ENCODE measurements around the gene POT1.

POT1 gene

DNA sequence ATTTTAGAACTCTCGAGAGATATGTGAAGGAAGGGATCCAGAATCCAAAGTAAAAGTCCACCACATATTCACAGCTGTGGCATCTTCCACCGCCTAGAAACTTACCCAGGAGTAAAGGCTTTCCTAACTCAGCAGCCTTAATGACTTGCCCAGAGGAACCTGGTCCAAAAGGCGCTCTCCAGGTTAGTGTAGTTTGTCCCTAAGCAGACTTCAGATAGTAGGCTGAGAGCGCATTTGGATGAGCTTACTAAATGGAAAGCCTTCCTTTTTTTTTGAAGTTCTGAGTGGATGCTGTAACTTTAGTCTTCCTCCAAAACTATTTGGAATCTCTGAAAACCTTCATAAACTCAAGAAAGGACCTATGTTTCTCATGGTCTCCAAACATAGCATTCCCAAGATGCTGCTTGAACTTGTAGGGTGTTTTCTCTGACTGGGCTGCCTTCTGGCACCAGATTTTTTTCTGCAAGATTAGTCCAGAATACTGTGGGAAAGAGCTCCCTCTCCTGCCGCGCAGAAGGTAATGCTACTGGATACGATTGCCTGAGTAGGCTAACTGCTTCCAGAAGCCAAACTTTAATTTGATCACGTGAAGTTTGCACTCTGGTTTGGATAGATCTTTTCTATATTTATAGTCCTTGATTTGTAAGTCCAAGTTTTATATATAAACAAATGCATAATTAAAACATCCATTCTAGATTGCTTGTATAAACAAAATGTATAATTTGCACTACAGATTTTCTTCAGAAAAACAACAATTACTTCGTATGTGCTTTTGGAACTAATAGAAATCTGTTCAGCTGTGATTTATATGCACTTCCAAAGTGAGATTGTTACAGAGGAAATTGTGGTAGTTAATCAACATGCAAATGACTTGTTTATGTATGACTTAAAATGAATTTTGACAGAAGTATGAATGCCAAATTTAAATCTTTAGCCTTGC lies 144.5 kb downstream of the POT1 start:
- no peak overlapping the region for H3K4me3 Mint-ChIP-seq
- DNase-seq (no peak), ATAC-seq (replicated peaks) (no peak)
- no peaks in the 10 kb centered on the region for H3K9me3 Mint-ChIP-seq
- no peaks in the 10 kb centered on the region for H3K36me3 Mint-ChIP-seq (ENCODE audit: insufficient read depth)
- H3K27ac Mint-ChIP-seq = no peak overlapping the region
- no peaks in the 10 kb centered on the region for H3K27me3 Mint-ChIP-seq
- no peaks in the 10 kb centered on the region for H3K4me1 Mint-ChIP-seq (ENCODE audit: low read depth in 2 of 2)

- ATAC-seq (replicated peaks) (no peak), DNase-seq (no peak)
- Mint-ChIP-seq H3K9me3 (no peaks in the 10 kb centered on the region), H3K36me3 (ENCODE audit: insufficient read depth) (no peaks in the 10 kb centered on the region), H3K4me1 (ENCODE audit: low read depth in 2 of 2) (no peaks in the 10 kb centered on the region), H3K27ac (no peak overlapping the region), H3K4me3 (no peak overlapping the region), H3K27me3 (peaks cover 0 to 10% of the 10 kb centered on the region in 2 donors)
Measured at GRCh38 chr7:124783271-124783670, 146.4 kb downstream of the POT1 start.

GRCh38 chr7:124781907-124782734 lies 147.5 kb downstream of the POT1 start:
- Mint-ChIP-seq H3K4me1 (ENCODE audit: low read depth in 2 of 2) (no peaks in the 10 kb centered on the region), H3K27ac (no peak overlapping the region), H3K36me3 (ENCODE audit: insufficient read depth) (no peaks in the 10 kb centered on the region), H3K9me3 (no peaks in the 10 kb centered on the region), H3K4me3 (no peak overlapping the region), H3K27me3 (peaks cover 0 to 18% of the 10 kb centered on the region in 2 donors)
- DNase-seq = no peak
- ATAC-seq (replicated peaks) = no peak

- no peak for DNase-seq
- H3K4me1 Mint-ChIP-seq (ENCODE audit: low read depth in 2 of 2) = no peaks in the 10 kb centered on the region
- no peak overlapping the region for H3K27ac Mint-ChIP-seq
- ATAC-seq (replicated peaks) = no peak
- peaks cover 0 to 18% of the 10 kb centered on the region in 2 donors for H3K27me3 Mint-ChIP-seq
- no peak overlapping the region for H3K4me3 Mint-ChIP-seq
- no peaks in the 10 kb centered on the region for H3K36me3 Mint-ChIP-seq (ENCODE audit: insufficient read depth)
- H3K9me3 Mint-ChIP-seq = no peaks in the 10 kb centered on the region
Measured at GRCh38 chr7:124781418-124781817, 148.2 kb downstream of the POT1 start.

DNA sequence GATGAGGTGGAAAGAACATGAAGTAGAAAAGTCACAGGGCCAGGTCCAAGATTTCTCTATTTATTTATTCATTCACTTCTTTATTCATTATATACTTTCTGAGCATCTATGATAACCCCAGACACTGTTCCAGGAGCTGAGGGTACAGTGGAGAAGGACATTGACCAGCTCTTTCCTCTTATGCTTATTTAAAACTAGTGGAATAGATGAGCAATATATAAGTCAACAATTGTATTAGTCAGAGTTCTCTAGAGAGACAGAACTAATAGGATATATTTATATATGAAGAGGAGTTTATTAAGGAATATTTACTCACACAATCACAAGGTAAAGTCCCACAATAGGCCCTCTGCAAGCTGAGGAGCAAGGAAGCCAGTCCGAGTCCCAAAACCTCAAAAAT lies 149.0 kb downstream of the POT1 start:
- H3K27ac Mint-ChIP-seq = no peak overlapping the region
- ATAC-seq (replicated peaks) (no peak), DNase-seq (no peak)
- no peak overlapping the region for H3K4me3 Mint-ChIP-seq
- no peaks in the 10 kb centered on the region for H3K9me3 Mint-ChIP-seq
- peaks cover 0 to 18% of the 10 kb centered on the region in 2 donors for H3K27me3 Mint-ChIP-seq
- H3K36me3 Mint-ChIP-seq (ENCODE audit: insufficient read depth) = no peaks in the 10 kb centered on the region
- H3K4me1 Mint-ChIP-seq (ENCODE audit: low read depth in 2 of 2) = no peaks in the 10 kb centered on the region

DNA sequence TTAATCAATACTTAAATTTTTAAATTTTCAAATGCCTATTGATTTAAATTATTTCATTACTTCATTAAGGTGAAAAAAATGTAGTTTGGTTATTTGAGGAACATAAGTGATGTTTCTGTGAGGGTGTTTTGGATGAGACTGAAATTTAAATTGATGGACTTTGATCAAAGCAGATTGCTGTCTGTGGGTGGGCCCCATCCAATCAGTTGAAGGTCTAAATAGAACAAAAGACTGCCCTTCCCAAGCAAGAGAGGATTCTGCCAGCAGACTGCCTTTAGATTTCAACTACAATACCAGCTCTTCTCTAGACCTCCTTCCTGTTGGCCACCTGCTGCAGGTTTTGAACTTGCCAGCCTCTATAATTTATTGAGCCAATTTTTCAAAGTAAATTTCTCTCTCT lies 149.6 kb downstream of the POT1 start:
- ATAC-seq (replicated peaks) = no peak
- H3K4me3 Mint-ChIP-seq = no peak overlapping the region
- H3K4me1 Mint-ChIP-seq (ENCODE audit: low read depth in 2 of 2) = no peaks in the 10 kb centered on the region

DNA sequence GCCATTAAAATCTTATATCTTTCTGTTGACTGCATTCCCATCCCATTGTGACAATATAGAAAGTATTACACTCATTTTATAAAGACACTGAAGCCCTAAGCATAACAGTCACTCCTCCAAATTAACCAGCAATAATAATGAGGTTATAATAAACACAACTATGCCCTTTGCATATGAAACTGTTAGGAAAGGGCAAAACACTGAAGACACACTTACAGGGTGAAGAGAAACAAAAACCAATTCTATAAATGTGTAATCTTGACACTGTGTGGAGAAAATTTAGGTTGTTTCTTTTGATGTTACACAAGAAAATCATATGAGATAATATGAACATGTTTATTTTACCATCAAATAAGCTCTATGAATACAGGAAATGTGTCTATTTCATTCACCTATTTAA lies 150.0 kb downstream of the POT1 start:
- Mint-ChIP-seq H3K27ac (no peak overlapping the region), H3K9me3 (no peaks in the 10 kb centered on the region), H3K4me3 (no peak overlapping the region), H3K4me1 (ENCODE audit: low read depth in 2 of 2) (no peaks in the 10 kb centered on the region), H3K36me3 (ENCODE audit: insufficient read depth) (no peaks in the 10 kb centered on the region), H3K27me3 (peaks cover 0 to 18% of the 10 kb centered on the region in 2 donors)
- ATAC-seq (replicated peaks) (no peak), DNase-seq (no peak)

More for the DNA sequence above, 149.6 kb downstream of the POT1 start:
- no peak for DNase-seq
- Mint-ChIP-seq H3K27me3 (peaks cover 0 to 18% of the 10 kb centered on the region in 2 donors), H3K9me3 (no peaks in the 10 kb centered on the region), H3K27ac (no peak overlapping the region), H3K36me3 (ENCODE audit: insufficient read depth) (no peaks in the 10 kb centered on the region)

DNA sequence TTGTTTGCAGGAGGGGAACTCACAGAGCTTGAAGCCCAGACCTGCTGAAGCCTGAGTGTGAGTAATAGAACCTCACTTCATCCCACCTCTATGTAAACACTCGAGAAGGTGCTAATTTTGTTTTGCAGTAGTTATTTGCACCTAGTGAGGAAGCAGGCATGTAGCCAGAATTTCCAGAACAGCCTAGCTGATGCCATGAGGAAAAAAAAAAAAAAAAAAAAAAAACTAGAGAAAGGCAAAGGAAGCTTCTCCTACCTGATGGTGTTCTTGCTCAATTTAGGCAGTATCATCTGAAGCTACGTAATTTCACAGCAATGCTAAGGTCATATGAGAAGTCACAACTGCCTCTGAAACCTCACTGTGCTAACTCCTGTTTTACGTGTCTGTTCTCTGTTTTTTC lies 150.4 kb downstream of the POT1 start:
- Mint-ChIP-seq H3K4me3 (no peak overlapping the region), H3K36me3 (ENCODE audit: insufficient read depth) (no peaks in the 10 kb centered on the region), H3K27ac (no peak overlapping the region), H3K9me3 (no peaks in the 10 kb centered on the region), H3K27me3 (peaks cover 0 to 18% of the 10 kb centered on the region in 2 donors), H3K4me1 (ENCODE audit: low read depth in 2 of 2) (no peaks in the 10 kb centered on the region)
- no peak for DNase-seq
- ATAC-seq (replicated peaks) = no peak

DNA sequence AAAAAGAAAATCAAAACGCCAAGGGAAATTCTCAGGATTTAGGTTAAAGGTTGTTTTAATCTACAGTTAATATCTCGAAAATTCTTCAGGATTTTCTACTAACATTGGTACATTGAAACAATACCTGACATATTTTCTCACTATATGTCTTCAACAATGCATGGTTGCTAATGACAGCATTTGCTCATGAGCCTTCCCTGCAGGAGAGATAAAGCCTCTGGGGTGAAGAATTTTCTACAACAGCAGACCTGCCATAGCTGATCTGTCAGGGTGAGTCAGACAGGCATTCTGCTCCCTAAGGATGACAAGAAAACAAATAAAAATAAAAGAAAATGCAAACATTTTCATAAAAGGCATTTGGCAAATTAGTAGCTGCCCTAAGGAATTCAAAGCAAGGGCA lies 152.4 kb downstream of the POT1 start:
- H3K4me1 Mint-ChIP-seq (ENCODE audit: low read depth in 2 of 2) = no peaks in the 10 kb centered on the region
- no peak overlapping the region for H3K27ac Mint-ChIP-seq
- no peaks in the 10 kb centered on the region for H3K9me3 Mint-ChIP-seq
- H3K4me3 Mint-ChIP-seq = no peak overlapping the region
- ATAC-seq (replicated peaks) (no peak), DNase-seq (no peak)
- no peaks in the 10 kb centered on the region for H3K36me3 Mint-ChIP-seq (ENCODE audit: insufficient read depth)
- H3K27me3 Mint-ChIP-seq = peaks cover 0 to 18% of the 10 kb centered on the region in 2 donors

GRCh38 chr7:124776153-124776552 lies 153.5 kb downstream of the POT1 start:
- ATAC-seq (replicated peaks) (no peak), DNase-seq (no peak)
- H3K36me3 Mint-ChIP-seq (ENCODE audit: insufficient read depth) = no peaks in the 10 kb centered on the region
- H3K27ac Mint-ChIP-seq = no peak overlapping the region
- H3K4me1 Mint-ChIP-seq (ENCODE audit: low read depth in 2 of 2) = no peaks in the 10 kb centered on the region
- peaks cover 0 to 18% of the 10 kb centered on the region in 2 donors for H3K27me3 Mint-ChIP-seq
- no peak overlapping the region for H3K4me3 Mint-ChIP-seq
- no peaks in the 10 kb centered on the region for H3K9me3 Mint-ChIP-seq

DNA sequence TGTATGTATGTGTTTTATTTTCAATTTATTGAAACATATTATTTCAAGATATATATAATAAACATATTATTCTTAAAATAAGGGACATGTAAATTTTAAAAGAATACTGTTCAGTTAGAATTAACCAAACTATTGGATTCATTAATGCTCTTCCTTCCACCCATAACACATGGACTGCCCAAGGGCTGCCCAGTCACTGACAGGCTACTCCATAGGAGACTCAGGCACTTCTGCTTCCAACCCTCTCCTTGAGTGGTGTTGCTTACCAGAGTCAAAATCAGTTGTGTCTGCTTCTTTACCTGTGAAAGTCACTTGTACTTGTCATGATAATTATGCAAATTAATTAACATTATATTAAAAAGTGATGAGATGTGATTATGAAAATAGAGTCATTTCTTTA lies 154.2 kb downstream of the POT1 start:
- Mint-ChIP-seq H3K4me1 (ENCODE audit: low read depth in 2 of 2) (no peaks in the 10 kb centered on the region), H3K36me3 (ENCODE audit: insufficient read depth) (no peaks in the 10 kb centered on the region), H3K9me3 (no peaks in the 10 kb centered on the region), H3K27ac (no peak overlapping the region), H3K4me3 (no peak overlapping the region), H3K27me3 (peaks cover 0 to 18% of the 10 kb centered on the region in 2 donors)
- no peak for ATAC-seq (replicated peaks)
- DNase-seq = no peak

DNA sequence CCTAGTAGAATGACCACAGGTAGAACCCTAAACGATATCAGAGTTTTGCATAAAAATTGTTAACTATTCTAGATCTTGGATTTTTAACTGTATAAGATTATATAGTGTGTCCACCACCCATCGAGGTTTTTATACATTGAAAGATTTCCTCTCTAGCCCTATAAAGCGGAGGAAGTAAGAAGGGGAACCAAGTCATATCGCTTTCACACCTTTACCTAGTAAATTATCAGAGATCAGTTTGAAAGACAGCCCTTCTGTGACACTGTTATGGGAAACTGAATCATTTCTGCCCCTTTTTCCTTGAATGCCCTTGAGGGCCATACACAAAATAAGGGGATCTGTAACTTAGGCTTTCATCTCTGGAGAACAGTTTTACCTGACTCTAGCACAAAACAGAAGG lies 155.7 kb downstream of the POT1 start:
- H3K27ac Mint-ChIP-seq = no peak overlapping the region
- H3K36me3 Mint-ChIP-seq (ENCODE audit: insufficient read depth) = no peaks in the 10 kb centered on the region
- no peak overlapping the region for H3K4me3 Mint-ChIP-seq
- H3K4me1 Mint-ChIP-seq (ENCODE audit: low read depth in 2 of 2) = no peaks in the 10 kb centered on the region
- ATAC-seq (replicated peaks) = no peak
- no peak for DNase-seq
- H3K27me3 Mint-ChIP-seq = peaks cover 0 to 10% of the 10 kb centered on the region in 2 donors
- no peaks in the 10 kb centered on the region for H3K9me3 Mint-ChIP-seq

- Mint-ChIP-seq H3K4me3 (no peak overlapping the region), H3K27me3 (peaks cover 0 to 9% of the 10 kb centered on the region in 2 donors), H3K4me1 (ENCODE audit: low read depth in 2 of 2) (no peaks in the 10 kb centered on the region), H3K9me3 (no peaks in the 10 kb centered on the region), H3K27ac (no peak overlapping the region), H3K36me3 (ENCODE audit: insufficient read depth) (no peaks in the 10 kb centered on the region)
- DNase-seq (no peak), ATAC-seq (replicated peaks) (no peak)
Measured at GRCh38 chr7:124773339-124773738, 156.3 kb downstream of the POT1 start.

All from effector memory CD8-positive, alpha-beta T cell (primary cell).